KMS-11 (cell line): ENCODE data around the gene NEU1.
"Not testable (repeated sequence)": the region's sequence is repeated elsewhere in the genome, so short reads cannot be mapped to it uniquely, and the experiment has no call there.

Source experiments
- H2AFZ ChIP-seq: fragments of 200-600 bp; sonication (generic); 2 replicates; pipeline ENCODE4 v1.6.1; 2016; ENCODE audit warnings: antibody characterized with exemption, mixed run types, low read depth
- H3K27ac ChIP-seq: fragments of 200-600 bp; sonication (generic); 2 replicates; pipeline ENCODE4 v1.6.1; 2016; ENCODE audit warnings: mild to moderate bottlenecking, mixed run types
- H3K27me3 ChIP-seq: fragments of 200-600 bp; sonication (generic); 2 replicates; pipeline ENCODE4 v1.6.1; 2017; ENCODE audit warnings: mild to moderate bottlenecking, low read depth, mixed run types, moderate library complexity; ENCODE audit not compliant: insufficient read depth
- H3K36me3 ChIP-seq: fragments of 200-600 bp; sonication (generic); 2 replicates; pipeline ENCODE4 v1.6.1; 2017; ENCODE audit warnings: mild to moderate bottlenecking, mixed run types; ENCODE audit not compliant: insufficient read depth
- H3K4me1 ChIP-seq: fragments of 200-600 bp; sonication (generic); 2 replicates; pipeline ENCODE4 v1.6.1; 2016; ENCODE audit warnings: mild to moderate bottlenecking, low read depth, mixed run types; ENCODE audit not compliant: poor library complexity, severe bottlenecking
- H3K4me2 ChIP-seq: fragments of 200-600 bp; sonication (generic); 2 replicates; pipeline ENCODE4 v1.7.0; 2016; ENCODE audit warnings: mild to moderate bottlenecking, mixed run types
- H3K4me3 ChIP-seq: fragments of 200-600 bp; sonication (generic); IDR thresholded peaks from 2 replicates; pipeline ENCODE4 v1.6.1; 2017; ENCODE audit warnings: low read depth, low read length, mixed read lengths; ENCODE audit not compliant: insufficient read depth
- H3K79me2 ChIP-seq: fragments of 200-600 bp; sonication (generic); 2 replicates; pipeline ENCODE4 v1.6.1; 2016; ENCODE audit warnings: low read depth, mixed run types; ENCODE audit not compliant: insufficient read depth
- H3K9ac ChIP-seq: fragments of 200-600 bp; sonication (generic); 2 replicates; pipeline ENCODE4 v1.6.1; 2016; ENCODE audit warnings: mild to moderate bottlenecking, mixed run types
- H4K20me1 ChIP-seq: fragments of 200-600 bp; sonication (generic); 2 replicates; pipeline ENCODE4 v1.6.1; 2016; ENCODE audit warnings: mild to moderate bottlenecking, mixed run types; ENCODE audit not compliant: insufficient read depth
- TF ChIP-seq, protein P1 (sequence below): fragments of 200-600 bp; sonication (generic); conservative IDR thresholded peaks from 2 replicates; pipeline ENCODE4 v1.6.1; 2017; ENCODE audit warnings: low read depth, mild to moderate bottlenecking, antibody characterized with exemption, low read length, moderate library complexity, mixed read lengths

NEU1 gene

DNA sequence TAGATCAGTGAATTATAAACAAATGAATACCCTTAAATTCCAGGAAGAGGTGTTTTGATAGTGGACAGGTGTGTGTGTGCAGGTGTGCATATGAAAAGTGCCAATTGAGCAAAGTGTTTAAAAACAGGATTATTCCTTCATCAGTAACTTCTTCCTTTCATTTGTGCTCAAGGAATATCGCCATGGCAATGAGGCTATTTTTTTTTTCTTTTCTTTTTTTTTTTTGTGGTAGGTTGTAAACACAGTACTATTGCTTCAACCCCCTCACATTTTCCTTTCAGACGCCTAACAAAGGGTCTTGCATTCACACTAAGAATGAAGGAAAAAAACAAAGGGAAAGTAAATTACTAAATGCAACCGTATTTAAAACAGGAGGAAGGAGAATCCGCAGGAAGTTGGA is 37.1 kb downstream of the NEU1 start:
- Histone ChIP-seq H2AFZ (no peak overlapping the region), H4K20me1 (no peaks in the 10 kb centered on the region), H3K4me1 (peaks cover 48% of the 10 kb centered on the region), H3K4me2 (peak overlapping the region; percentile 79; the same call in 1 of the 2 replicates), H3K4me3 (no peak overlapping the region), H3K27me3 (no peaks in the 10 kb centered on the region), H3K79me2 (peaks cover 18% of the 10 kb centered on the region), H3K27ac (no peak overlapping the region; the same call in 1 of the 2 replicates), H3K9ac (no peak overlapping the region), H3K36me3 (no peaks in the 10 kb centered on the region)
- TF ChIP-seq, protein P1, sequence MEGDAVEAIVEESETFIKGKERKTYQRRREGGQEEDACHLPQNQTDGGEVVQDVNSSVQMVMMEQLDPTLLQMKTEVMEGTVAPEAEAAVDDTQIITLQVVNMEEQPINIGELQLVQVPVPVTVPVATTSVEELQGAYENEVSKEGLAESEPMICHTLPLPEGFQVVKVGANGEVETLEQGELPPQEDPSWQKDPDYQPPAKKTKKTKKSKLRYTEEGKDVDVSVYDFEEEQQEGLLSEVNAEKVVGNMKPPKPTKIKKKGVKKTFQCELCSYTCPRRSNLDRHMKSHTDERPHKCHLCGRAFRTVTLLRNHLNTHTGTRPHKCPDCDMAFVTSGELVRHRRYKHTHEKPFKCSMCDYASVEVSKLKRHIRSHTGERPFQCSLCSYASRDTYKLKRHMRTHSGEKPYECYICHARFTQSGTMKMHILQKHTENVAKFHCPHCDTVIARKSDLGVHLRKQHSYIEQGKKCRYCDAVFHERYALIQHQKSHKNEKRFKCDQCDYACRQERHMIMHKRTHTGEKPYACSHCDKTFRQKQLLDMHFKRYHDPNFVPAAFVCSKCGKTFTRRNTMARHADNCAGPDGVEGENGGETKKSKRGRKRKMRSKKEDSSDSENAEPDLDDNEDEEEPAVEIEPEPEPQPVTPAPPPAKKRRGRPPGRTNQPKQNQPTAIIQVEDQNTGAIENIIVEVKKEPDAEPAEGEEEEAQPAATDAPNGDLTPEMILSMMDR = no peak

DNA sequence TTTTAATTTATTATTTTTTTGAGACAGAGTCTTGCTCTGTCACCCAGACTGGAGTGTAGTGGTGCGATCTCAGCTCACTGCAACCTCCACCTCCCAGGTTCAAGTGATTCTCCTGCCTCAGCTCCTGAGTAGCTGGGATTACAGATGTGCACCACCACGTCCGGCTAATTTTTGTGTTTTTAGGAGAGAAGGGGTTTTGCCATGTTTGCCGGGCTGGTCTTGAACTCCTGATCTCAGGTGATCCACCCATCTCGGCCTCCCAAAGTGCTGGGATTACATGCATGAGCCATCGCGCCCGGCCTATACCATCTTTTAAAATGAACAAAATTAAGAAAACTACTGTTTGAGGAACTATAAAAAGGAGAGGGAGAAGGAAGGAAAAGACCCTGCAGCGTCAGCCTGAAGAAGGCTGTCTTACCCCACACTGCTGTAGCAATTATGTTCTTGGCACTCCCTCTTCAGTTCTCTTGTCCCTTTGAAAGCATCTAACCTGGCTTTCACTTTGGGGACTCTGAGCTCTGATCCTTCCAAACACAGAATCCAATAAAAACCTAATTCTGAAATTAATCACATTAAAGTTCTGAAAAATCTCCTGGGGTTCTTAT is 38.9 kb downstream of the NEU1 start:
- not testable (repeated sequence) for H4K20me1 ChIP-seq, H3K79me2 ChIP-seq, H3K27me3 ChIP-seq, H2AFZ ChIP-seq, H3K36me3 ChIP-seq, H3K9ac ChIP-seq, H3K4me3 ChIP-seq
- Histone ChIP-seq H3K4me2 (peak overlapping the region; percentile 71; the same call in 1 of the 2 replicates), H3K4me1 (peaks cover 49% of the 10 kb centered on the region), H3K27ac (peak overlapping the region; percentile 96; the same call in 1 of the 2 replicates)

DNA sequence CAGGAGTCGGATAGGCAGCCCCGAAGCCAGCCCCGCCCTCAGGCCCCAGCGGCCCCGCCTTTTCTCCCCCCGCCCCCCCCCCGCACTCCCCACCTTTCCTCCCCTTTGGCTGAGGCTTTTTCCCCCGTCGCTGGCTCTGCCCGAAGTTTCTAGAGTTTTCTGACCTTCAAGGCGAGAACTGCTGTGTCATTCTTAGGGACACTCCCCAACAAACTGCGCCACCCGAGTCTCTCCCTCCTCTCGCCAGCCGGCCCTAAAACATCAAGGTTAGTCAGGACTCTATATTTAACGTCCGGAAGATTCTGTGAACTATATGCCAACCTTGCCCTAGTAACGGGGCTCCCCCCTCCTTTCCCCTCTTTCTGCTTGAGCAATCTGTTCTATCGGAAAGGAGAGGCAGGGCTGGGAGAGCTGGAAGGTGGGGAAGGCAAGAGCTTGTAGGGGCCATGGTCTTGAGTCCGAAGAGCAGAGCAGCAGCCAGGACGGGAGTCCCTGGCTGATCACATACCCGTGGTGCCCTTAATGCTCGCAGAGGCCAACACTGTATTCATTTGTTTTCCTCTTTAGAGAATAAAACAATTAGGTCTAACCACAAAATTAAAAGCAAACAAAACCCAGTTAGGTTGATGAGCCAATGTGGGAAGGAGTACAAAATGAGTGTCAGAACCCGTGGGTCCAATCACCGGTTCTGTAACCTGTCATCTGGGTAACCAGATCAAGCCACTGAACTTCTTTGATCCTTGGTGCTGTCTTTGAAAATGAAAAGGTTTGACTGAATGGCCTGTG is 40.4 kb downstream of the NEU1 start:
- Histone ChIP-seq H3K27me3 (no peaks in the 10 kb centered on the region), H3K79me2 (peaks cover 8% of the 10 kb centered on the region; the same call in 1 of the 2 replicates), H3K27ac (peak overlapping the region; percentile 96), H3K4me1 (peaks cover 49% of the 10 kb centered on the region), H2AFZ (peak overlapping the region; percentile 81), H3K36me3 (no peaks in the 10 kb centered on the region), H3K4me2 (peak overlapping the region; percentile 85), H4K20me1 (no peaks in the 10 kb centered on the region), H3K9ac (peak overlapping the region; percentile 92), H3K4me3 (no peak overlapping the region)
- TF ChIP-seq, protein P1 = no peak

DNA sequence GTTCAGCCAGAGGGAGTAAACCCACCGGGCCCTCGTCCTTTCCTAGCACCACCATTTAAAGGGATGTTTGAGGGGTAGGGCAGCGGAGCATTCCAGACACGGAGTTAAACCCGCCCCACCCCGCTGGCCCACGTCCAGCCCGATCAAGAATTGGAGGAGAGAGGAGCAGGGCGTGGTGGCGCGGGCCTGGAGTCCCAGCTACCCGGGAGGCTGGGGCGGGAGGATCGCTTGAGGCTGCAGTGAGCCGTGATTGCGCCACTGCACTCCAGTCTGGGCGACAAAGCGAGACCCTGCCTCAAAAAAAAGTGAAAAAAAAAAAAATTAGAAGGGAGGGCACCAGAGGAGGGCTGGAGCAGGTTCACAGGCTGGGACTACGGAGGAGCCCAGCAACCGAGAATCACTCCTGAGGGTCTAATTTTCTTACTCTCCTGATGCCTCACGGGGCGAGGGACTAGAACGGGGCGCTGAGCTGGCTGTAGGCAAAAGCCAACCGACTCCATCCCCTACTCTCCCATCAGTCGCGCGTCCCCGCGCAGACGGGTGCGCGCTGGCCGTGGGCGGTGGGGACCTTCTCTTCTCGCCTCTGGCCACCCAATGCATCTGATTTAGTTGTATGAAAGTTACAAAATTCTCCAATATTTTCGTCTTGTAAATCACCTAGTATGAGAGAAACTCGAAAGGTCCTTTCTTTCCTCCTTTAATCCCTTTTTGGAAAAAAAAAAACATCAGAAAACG is 41.2 kb downstream of the NEU1 start:
- no peaks in the 10 kb centered on the region for H3K36me3 ChIP-seq
- peak overlapping the region; percentile 81 for H2AFZ ChIP-seq
- H3K9ac ChIP-seq = peak overlapping the region; percentile 92; the same call in 1 of the 2 replicates
- peak overlapping the region; percentile 96 for H3K27ac ChIP-seq
- H3K4me3 ChIP-seq = no peak overlapping the region
- H3K4me2 ChIP-seq = peak overlapping the region; percentile 85
- TF ChIP-seq, protein P1 = no peak
- peaks cover 49% of the 10 kb centered on the region for H3K4me1 ChIP-seq
- no peaks in the 10 kb centered on the region for H3K27me3 ChIP-seq
- H4K20me1 ChIP-seq = no peaks in the 10 kb centered on the region
- peaks cover 5% of the 10 kb centered on the region; the same call in 1 of the 2 replicates for H3K79me2 ChIP-seq

DNA sequence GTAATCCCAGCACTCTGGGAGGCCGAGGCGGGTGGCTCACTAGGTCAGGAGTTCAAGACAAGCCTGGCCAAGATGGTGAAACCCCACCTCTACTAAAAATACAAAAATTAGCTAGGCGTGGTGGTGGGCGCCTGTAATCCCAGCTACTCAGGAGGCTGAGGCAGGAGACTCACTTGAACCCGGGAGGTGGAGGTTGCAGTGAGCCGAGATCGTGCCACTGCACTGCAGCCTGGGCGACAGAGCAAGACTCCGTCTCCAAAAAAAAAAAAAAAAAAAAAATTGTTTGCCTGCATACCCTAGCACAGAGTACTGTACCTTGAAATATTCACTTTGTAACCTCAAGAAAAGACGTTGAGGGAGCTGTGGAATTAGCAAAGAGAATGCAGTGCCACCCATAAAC is 42.2 kb downstream of the NEU1 start:
- H4K20me1 ChIP-seq, H3K27me3 ChIP-seq, H3K9ac ChIP-seq, H3K4me3 ChIP-seq, H3K36me3 ChIP-seq, H3K79me2 ChIP-seq, H3K27ac ChIP-seq, H2AFZ ChIP-seq: not testable (repeated sequence)
- Histone ChIP-seq H3K4me1 (peaks cover 39% of the 10 kb centered on the region), H3K4me2 (peak overlapping the region; percentile 85; the same call in 1 of the 2 replicates)
